GM23248 (cell line): ENCODE measurements around the gene KDELR1. TPM values are rescaled to one million over a fixed set of nuclear protein-coding genes. Genes with fewer than 3 reads are reported as not detected.

Experiments
- DNase-seq: peaks from one replicate; pipeline ENCODE4 v3.0.0-alpha.2; 2015
- H2AFZ ChIP-seq: fragments of 200-600 bp; sonication (generic); 2 replicates; pipeline ENCODE4 v1.6.1; 2016; ENCODE audit warnings: antibody characterized with exemption
- H3F3A ChIP-seq: fragments of 200-600 bp; sonication (generic); 2 replicates; pipeline ENCODE4 v1.6.1; 2016; ENCODE audit warnings: mild to moderate bottlenecking, antibody characterized with exemption, mixed run types; ENCODE audit not compliant: insufficient read depth
- H3K27ac ChIP-seq: fragments of 200-600 bp; sonication (generic); 2 replicates; pipeline ENCODE4 v1.5.1; 2016; ENCODE audit warnings: mild to moderate bottlenecking
- H3K27me3 ChIP-seq: fragments of 200-600 bp; sonication (generic); replicated peaks from 2 replicates; pipeline ENCODE4 v1.6.1; 2016; ENCODE audit warnings: mild to moderate bottlenecking; ENCODE audit not compliant: insufficient read depth
- H3K36me3 ChIP-seq: fragments of 200-600 bp; sonication (generic); 2 replicates; pipeline ENCODE4 v1.6.1; 2016; ENCODE audit warnings: low read depth, mild to moderate bottlenecking
- H3K4me1 ChIP-seq: fragments of 200-600 bp; sonication (generic); 2 replicates; pipeline ENCODE4 v1.6.1; 2016; ENCODE audit warnings: mild to moderate bottlenecking; ENCODE audit not compliant: insufficient read depth
- H3K4me2 ChIP-seq: fragments of 200-600 bp; sonication (generic); one replicate; pipeline ENCODE4 v1.6.1; 2016; ENCODE audit warnings: mild to moderate bottlenecking; ENCODE audit not compliant: unreplicated experiment
- H3K4me3 ChIP-seq: fragments of 200-600 bp; sonication (generic); 2 replicates; pipeline ENCODE4 v1.5.1; 2016; ENCODE audit warnings: mild to moderate bottlenecking
- H3K79me2 ChIP-seq: fragments of 200-600 bp; sonication (generic); 2 replicates; pipeline ENCODE4 v1.6.1; 2016; ENCODE audit warnings: mild to moderate bottlenecking; ENCODE audit not compliant: insufficient read depth
- H3K9ac ChIP-seq: fragments of 200-600 bp; sonication (generic); 2 replicates; pipeline ENCODE4 v1.6.1; 2016; ENCODE audit warnings: mild to moderate bottlenecking
- H3K9me2 ChIP-seq: fragments of 200-600 bp; sonication (generic); 2 replicates; pipeline ENCODE4 v1.6.1; 2016; ENCODE audit warnings: mixed run types, mild to moderate bottlenecking, moderate library complexity; ENCODE audit not compliant: insufficient read depth
- H3K9me3 ChIP-seq: fragments of 200-600 bp; sonication (generic); one replicate; pipeline ENCODE4 v1.6.1; 2017; ENCODE audit warnings: low read depth
- H4K20me1 ChIP-seq: fragments of 200-600 bp; sonication (generic); 2 replicates; pipeline ENCODE4 v1.6.0; 2016; ENCODE audit not compliant: insufficient read depth
- EZH2 ChIP-seq: fragments of 200-600 bp; sonication (generic); IDR thresholded peaks from 2 replicates; pipeline ENCODE4 v1.6.1; 2018; ENCODE audit warnings: antibody characterized with exemption, mild to moderate bottlenecking; ENCODE audit not compliant: insufficient read depth, poor library complexity, severe bottlenecking
- EZH2phosphoT487 ChIP-seq: fragments of 200-600 bp; sonication (generic); IDR thresholded peaks from 2 replicates; pipeline ENCODE4 v1.6.1; 2018; ENCODE audit warnings: antibody characterized with exemption, moderate library complexity, mild to moderate bottlenecking, low read depth; ENCODE audit not compliant: insufficient read depth
- WGBS, 2 experiments: methylation state at CpG; one replicate each; pipeline ENCODE4 v1.1.6; 2015 to 2017; ENCODE audit warnings: low lambda C conversion rate in 2 of 2, low coverage in 1 of 2; ENCODE audit errors: missing lambda C conversion rate in 2 of 2; 5-methylcytosine and 5-hydroxymethylcytosine counted together
- in situ Hi-C: fragments of 300-500 bp; cut with MboI; formaldehyde crosslinking; loops from 2 replicates; pipeline ENCODE4 v1.15.0; 2020
- polyA plus RNA-seq: library from polyadenylated mRNA; unstranded; fragments of >200 nt; fragmentation: Nextera tagmentation; extraction: Ambion mirVana; gene quantifications from 2 replicates; pipeline ENCODE4 v1.2.1, GENCODE V29; 2016
- total RNA-seq: library from RNA; depleted of rRNA; stranded (reverse); fragments of >200 nt; shearing (Covaris generic); gene quantifications from 2 replicates; pipeline ENCODE4 v1.2.3, GENCODE V29; 2014

Gene KDELR1
- total and polyA plus RNA-seq, 2 experiments from 2014 or later, result 170 to 231 TPM

GRCh38 chr19:48405010-48405659 is 13.8 kb upstream of the KDELR1 start:
- WGBS, 2 experiments, result 86 to 92% methylated on average over 25 to 26 of the region's 27 CpGs
- Histone ChIP-seq H4K20me1 (no peaks in the 10 kb centered on the region), H3K4me3 (no peak overlapping the region), H3K9me2 (no peaks in the 10 kb centered on the region), H3K36me3 (no peaks in the 10 kb centered on the region), H3K9me3 (no peaks in the 10 kb centered on the region), H2AFZ (no peak overlapping the region), H3K79me2 (no peaks in the 10 kb centered on the region), H3K27ac (no peak overlapping the region), H3K4me2 (no peak overlapping the region), H3K9ac (no peak overlapping the region), H3F3A (no peaks in the 10 kb centered on the region), H3K4me1 (no peaks in the 10 kb centered on the region), H3K27me3 (no peaks in the 10 kb centered on the region)
- in situ Hi-C loops, result no loop called here
- DNase-seq, result no peak
- no peak for TF ChIP-seq EZH2phosphoT487
- TF ChIP-seq EZH2, result no peak

GRCh38 chr19:48403606-48404005 is 12.3 kb upstream of the KDELR1 start:
- in situ Hi-C loops, result no loop called here
- no peak overlapping the region for H3K4me2 ChIP-seq
- no peaks in the 10 kb centered on the region for H3K79me2 ChIP-seq
- no peak for TF ChIP-seq EZH2
- no peak for TF ChIP-seq EZH2phosphoT487
- peak; percentile 65 for DNase-seq
- H2AFZ ChIP-seq, result no peak overlapping the region
- no peak overlapping the region for H3K27ac ChIP-seq
- H3K9me2 ChIP-seq, result no peaks in the 10 kb centered on the region
- H3K4me3 ChIP-seq, result no peak overlapping the region
- H4K20me1 ChIP-seq, result no peaks in the 10 kb centered on the region
- no peaks in the 10 kb centered on the region for H3K4me1 ChIP-seq
- peaks cover 8% of the 10 kb centered on the region for H3F3A ChIP-seq
- no peak overlapping the region for H3K9ac ChIP-seq
- H3K27me3 ChIP-seq, result no peaks in the 10 kb centered on the region
- H3K36me3 ChIP-seq, result no peaks in the 10 kb centered on the region
- no peaks in the 10 kb centered on the region for H3K9me3 ChIP-seq
- 63 to 69% methylated on average over 3 of the region's 3 CpGs for WGBS, 2 experiments

DNA sequence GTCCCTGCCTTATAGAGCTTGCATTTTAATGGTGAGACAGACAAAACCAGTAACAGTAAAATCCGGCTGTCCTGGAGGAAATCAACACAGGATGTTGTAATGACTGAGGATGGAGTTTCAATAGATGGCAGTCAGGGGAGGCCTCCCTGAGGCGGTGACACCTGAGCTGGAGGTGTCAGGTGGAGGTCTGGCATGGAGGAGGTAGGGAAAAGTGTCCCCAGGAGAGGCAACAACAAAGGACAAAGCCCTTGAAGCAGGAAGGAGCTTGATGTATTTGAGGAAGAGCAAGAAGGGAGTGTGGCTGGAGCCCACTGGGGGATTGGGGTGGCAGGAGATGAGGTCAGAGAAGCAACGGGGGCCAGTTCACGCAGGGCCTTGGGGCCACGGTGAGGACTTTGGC is 9.9 kb upstream of the KDELR1 start:
- no peaks in the 10 kb centered on the region for H3K9me2 ChIP-seq
- no peaks in the 10 kb centered on the region for H3K36me3 ChIP-seq
- H3K4me3 ChIP-seq, result no peak overlapping the region
- no peak for DNase-seq
- no peaks in the 10 kb centered on the region for H4K20me1 ChIP-seq
- no peaks in the 10 kb centered on the region for H3K79me2 ChIP-seq
- WGBS, 2 experiments, result 95 to 96% methylated on average over 5 of the region's 5 CpGs
- H2AFZ ChIP-seq, result no peak overlapping the region
- peaks cover 11% of the 10 kb centered on the region for H3K4me1 ChIP-seq
- H3K27me3 ChIP-seq, result no peaks in the 10 kb centered on the region
- in situ Hi-C loops, result no loop called here
- no peak for TF ChIP-seq EZH2
- H3K4me2 ChIP-seq, result no peak overlapping the region
- no peaks in the 10 kb centered on the region for H3K9me3 ChIP-seq
- H3K9ac ChIP-seq, result no peak overlapping the region
- H3F3A ChIP-seq, result peaks cover 19% of the 10 kb centered on the region
- no peak overlapping the region for H3K27ac ChIP-seq

DNA sequence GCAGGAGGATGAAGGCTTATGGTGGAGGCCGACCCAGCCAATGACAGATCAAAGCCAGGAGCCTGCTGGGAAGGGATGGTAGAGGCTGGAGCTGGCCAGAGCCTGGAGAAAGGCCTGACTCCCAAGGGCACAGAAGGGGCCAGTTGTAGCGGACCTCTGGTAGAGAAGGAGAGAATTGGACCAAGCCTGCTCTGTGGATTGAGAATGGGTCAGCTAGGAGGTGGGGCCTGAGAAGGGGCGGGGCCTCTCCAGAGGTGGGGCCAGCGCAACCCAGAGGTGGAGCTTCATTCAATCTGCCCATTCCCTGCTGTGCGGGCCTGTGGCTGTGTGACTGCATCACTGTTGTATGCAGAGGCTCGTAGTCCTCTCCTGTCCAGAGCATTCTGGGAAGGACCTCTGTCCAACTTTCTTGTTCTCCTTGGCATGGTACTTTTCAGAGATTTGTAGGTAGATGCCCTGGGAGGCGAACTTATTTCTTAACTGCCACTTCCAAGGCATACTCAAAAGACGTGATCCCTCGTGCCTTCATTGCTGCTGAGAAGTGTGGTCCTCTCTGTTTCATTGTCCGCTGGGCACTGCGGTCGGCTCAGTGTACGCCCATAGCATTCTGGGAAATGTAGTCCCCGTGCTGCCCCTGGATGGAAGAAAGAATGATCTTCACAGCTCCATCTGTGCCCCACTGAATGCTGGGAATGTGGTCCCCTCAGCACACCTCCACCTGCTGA is 8.8 kb upstream of the KDELR1 start:
- Histone ChIP-seq H2AFZ (peak overlapping the region; percentile 86), H3K27me3 (no peaks in the 10 kb centered on the region; the same call in 1 of the 2 replicates), H3K9me3 (no peaks in the 10 kb centered on the region), H3K36me3 (no peaks in the 10 kb centered on the region), H3K9ac (peak overlapping the region; percentile 57; the same call in 1 of the 2 replicates), H3F3A (peaks cover 19% of the 10 kb centered on the region), H3K79me2 (no peaks in the 10 kb centered on the region), H3K4me2 (peak overlapping the region; percentile 82), H3K27ac (peak overlapping the region; percentile 64), H4K20me1 (no peaks in the 10 kb centered on the region), H3K9me2 (no peaks in the 10 kb centered on the region), H3K4me1 (peaks cover 11% of the 10 kb centered on the region), H3K4me3 (peak overlapping the region; percentile 67)
- peak; percentile 95 for DNase-seq
- 16 to 21% methylated on average over 14 of the region's 14 CpGs for WGBS, 2 experiments
- in situ Hi-C loops, result no loop called here
- TF ChIP-seq EZH2phosphoT487, result no peak
- TF ChIP-seq EZH2, result no peak
